Fibroblast of lung (primary cell): Measurements from ENCODE around the gene CADPS. TPM values are rescaled to one million over a fixed set of nuclear protein-coding genes. Genes with fewer than 3 reads are reported as not detected.

ENCODE experiments used
- DNase-seq, 2 donors: peaks; one replicate each; pipeline versions ENCODE4 v3.0.0 to v3.0.0-alpha.2; 2010; ENCODE audit warnings: low read depth in 2 of 2
- H2AFZ ChIP-seq: 2 replicates; pipeline ENCODE4 v1.5.1; 2012; ENCODE audit warnings: low read length, control low read depth, inconsistent platforms
- H3K27ac ChIP-seq: 2 replicates; pipeline ENCODE4 v1.5.1; 2011; ENCODE audit warnings: low read length, control low read depth; ENCODE audit not compliant: insufficient read depth
- H3K27me3 ChIP-seq: 2 replicates; pipeline ENCODE4 v1.5.1; 2011; ENCODE audit warnings: mild to moderate bottlenecking, low read length; ENCODE audit not compliant: control insufficient read depth, insufficient read depth
- H3K36me3 ChIP-seq: 2 replicates; pipeline ENCODE4 v1.5.1; 2011; ENCODE audit warnings: low read length; ENCODE audit not compliant: control insufficient read depth, insufficient read depth
- H3K4me1 ChIP-seq: 2 replicates; pipeline ENCODE4 v1.5.1; 2011; ENCODE audit warnings: low read length; ENCODE audit not compliant: control insufficient read depth, insufficient read depth; ENCODE audit errors: extremely low read depth
- H3K4me2 ChIP-seq: 2 replicates; pipeline ENCODE4 v1.5.1; 2011; ENCODE audit warnings: low read length, control low read depth; ENCODE audit not compliant: insufficient read depth; ENCODE audit errors: extremely low read depth
- H3K4me3 ChIP-seq, 4 experiments: fragments of 200-600 bp in 1 of 4; sonication (generic) in 1 of 4; replicated peaks in 1 of 4; 2 replicates each; pipeline ENCODE4 v1.5.1; 2011 to 2016; ENCODE audit warnings: low read length in 4 of 4, low read depth in 3 of 4, mild to moderate bottlenecking in 3 of 4, control low read depth in 2 of 4, inconsistent platforms in 1 of 4, mixed read lengths in 1 of 4; ENCODE audit not compliant: insufficient read depth in 1 of 4; ENCODE audit errors: control extremely low read depth in 1 of 4
- H3K79me2 ChIP-seq: 2 replicates; pipeline ENCODE4 v1.5.1; 2012; ENCODE audit warnings: mild to moderate bottlenecking, low read length, inconsistent platforms; ENCODE audit not compliant: control insufficient read depth, insufficient read depth
- H3K9ac ChIP-seq: 2 replicates; pipeline ENCODE4 v1.5.1; 2011; ENCODE audit warnings: mild to moderate bottlenecking, low read length, control low read depth; ENCODE audit not compliant: insufficient read depth
- H3K9me3 ChIP-seq: 2 replicates; pipeline ENCODE4 v1.5.1; 2012; ENCODE audit warnings: low read depth, low read length; ENCODE audit not compliant: control insufficient read depth, insufficient read depth
- H4K20me1 ChIP-seq: 2 replicates; pipeline ENCODE4 v1.5.1; 2011; ENCODE audit warnings: low read length; ENCODE audit not compliant: control insufficient read depth, insufficient read depth; ENCODE audit errors: extremely low read depth
- EZH2 ChIP-seq: IDR thresholded peaks from 2 replicates; pipeline ENCODE4 v1.5.1; 2012; ENCODE audit warnings: low read length, control low read depth, mild to moderate bottlenecking; ENCODE audit errors: missing control alignments
- polyA plus RNA-seq, 2 donors: library from polyadenylated mRNA; depleted of rRNA in 1 of 2; stranded (reverse) in 1 of 2; unstranded in 1 of 2; fragments of >200 nt; gene quantifications; 2 replicates each; pipeline ENCODE4 v1.2.1, GENCODE V29; 2011 to 2012; ENCODE audit warnings: missing spikeins in 1 of 2
- total RNA-seq: library from RNA; depleted of rRNA; stranded (reverse); fragments of >200 nt; gene quantifications from 2 replicates; pipeline ENCODE4 v1.2.1, GENCODE V29; 2014
- TF ChIP-seq, protein P1 (sequence below), 2 donors: IDR thresholded peaks in 1 of 2; conservative IDR thresholded peaks in 1 of 2; 1 replicate in 1 of 2; 2 replicates in 1 of 2; pipeline ENCODE4 v1.5.1; 2011 to 2012; ENCODE audit warnings: low read length in 2 of 2, control low read depth in 1 of 2, inconsistent platforms in 1 of 2, low read depth in 1 of 2, mild to moderate bottlenecking in 1 of 2

CADPS gene
- total and polyA plus RNA-seq, 2 donors (not counting 1 experiment from before 2014, with no cell fraction given), result 2.3 to 63.1 TPM

DNA sequence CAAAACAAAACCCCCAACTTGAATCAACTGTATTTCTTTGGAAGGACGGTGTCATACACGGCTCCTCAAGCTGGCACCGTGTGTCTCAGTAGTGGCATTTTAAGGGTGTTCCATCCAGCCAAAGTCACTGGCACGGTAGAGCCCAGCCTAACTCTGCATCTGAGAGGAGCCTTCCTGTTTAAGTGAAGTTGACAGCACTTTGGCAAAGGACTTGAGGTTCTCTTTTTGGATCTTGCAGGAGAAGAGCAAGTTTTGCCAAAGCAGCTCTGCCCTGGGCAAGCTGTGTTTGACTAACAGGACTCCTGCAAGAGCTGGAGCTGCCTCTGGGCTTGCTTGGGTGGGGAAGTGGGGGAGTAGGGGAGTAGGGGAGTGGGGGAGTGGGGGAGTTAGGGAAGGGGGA lies 392.3 kb downstream of the CADPS start:
- TF ChIP-seq, protein P1, sequence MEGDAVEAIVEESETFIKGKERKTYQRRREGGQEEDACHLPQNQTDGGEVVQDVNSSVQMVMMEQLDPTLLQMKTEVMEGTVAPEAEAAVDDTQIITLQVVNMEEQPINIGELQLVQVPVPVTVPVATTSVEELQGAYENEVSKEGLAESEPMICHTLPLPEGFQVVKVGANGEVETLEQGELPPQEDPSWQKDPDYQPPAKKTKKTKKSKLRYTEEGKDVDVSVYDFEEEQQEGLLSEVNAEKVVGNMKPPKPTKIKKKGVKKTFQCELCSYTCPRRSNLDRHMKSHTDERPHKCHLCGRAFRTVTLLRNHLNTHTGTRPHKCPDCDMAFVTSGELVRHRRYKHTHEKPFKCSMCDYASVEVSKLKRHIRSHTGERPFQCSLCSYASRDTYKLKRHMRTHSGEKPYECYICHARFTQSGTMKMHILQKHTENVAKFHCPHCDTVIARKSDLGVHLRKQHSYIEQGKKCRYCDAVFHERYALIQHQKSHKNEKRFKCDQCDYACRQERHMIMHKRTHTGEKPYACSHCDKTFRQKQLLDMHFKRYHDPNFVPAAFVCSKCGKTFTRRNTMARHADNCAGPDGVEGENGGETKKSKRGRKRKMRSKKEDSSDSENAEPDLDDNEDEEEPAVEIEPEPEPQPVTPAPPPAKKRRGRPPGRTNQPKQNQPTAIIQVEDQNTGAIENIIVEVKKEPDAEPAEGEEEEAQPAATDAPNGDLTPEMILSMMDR (conservative IDR thresholded peaks at IDR 0.05 in 1 of 2, IDR thresholded peaks at IDR 0.05 in 1 of 2; ENCODE audit: low read depth in 1 of 2, low read length in 2 of 2), result no peak
- no peak for TF ChIP-seq EZH2

DNA sequence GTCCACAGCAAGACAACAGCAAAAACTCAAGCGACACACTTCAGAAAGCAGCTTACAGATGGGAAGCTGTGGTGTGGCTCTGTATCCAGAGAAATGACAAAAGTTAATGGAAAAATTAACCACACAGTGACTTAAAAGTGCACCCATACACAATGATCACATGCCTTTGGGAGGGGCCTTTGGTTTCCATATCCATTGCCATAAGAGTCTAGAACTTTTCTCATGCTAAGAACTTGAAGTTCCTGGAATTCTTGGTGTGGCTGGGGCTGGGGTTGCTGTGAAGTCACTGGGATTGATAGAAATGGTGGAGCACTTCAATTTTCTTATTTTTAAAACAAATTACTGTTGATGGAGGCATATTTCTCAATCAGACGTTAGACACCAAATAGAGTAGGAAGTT lies 393.3 kb downstream of the CADPS start:
- DNase-seq, result no peak

More for the DNA sequence above, 392.3 kb downstream of the CADPS start:
- Histone ChIP-seq H3K27ac (no peak overlapping the region), H3K36me3 (no peaks in the 10 kb centered on the region), H3K4me3 (no peak overlapping the region), H3K27me3 (no peaks in the 10 kb centered on the region), H3K4me2 (no peak overlapping the region), H3K9me3 (no peaks in the 10 kb centered on the region), H3K4me1 (no peaks in the 10 kb centered on the region), H4K20me1 (no peaks in the 10 kb centered on the region), H2AFZ (no peak overlapping the region), H3K9ac (no peak overlapping the region), H3K79me2 (no peaks in the 10 kb centered on the region)
- no peak for DNase-seq

DNA sequence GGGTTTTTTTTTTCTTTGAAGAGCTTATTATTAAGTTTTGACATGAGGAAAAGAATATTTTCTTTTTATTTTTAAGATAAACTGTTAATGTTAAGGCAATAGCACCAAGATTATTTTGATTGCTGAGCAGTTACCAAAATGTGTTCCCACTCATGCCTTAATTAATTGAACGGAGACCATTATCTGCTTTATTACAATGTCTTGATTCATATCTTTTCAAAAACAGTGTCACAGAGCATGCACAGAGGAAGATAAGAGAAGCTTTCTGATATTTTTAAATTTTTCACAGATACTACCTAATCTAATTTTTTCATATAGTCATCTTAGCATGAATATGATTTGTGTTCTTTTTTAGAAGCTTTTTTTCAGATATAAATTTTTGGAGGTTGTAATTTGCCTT lies 395.2 kb downstream of the CADPS start:
- Histone ChIP-seq H3K36me3 (no peaks in the 10 kb centered on the region), H3K4me3 (no peak overlapping the region), H3K27ac (no peak overlapping the region), H3K27me3 (no peaks in the 10 kb centered on the region), H2AFZ (no peak overlapping the region), H3K9ac (no peak overlapping the region), H4K20me1 (no peaks in the 10 kb centered on the region), H3K79me2 (no peaks in the 10 kb centered on the region), H3K9me3 (no peaks in the 10 kb centered on the region), H3K4me1 (no peaks in the 10 kb centered on the region), H3K4me2 (no peak overlapping the region)
- DNase-seq, result no peak
- no peak for TF ChIP-seq EZH2
- TF ChIP-seq, protein P1 (conservative IDR thresholded peaks at IDR 0.05 in 1 of 2, IDR thresholded peaks at IDR 0.05 in 1 of 2; ENCODE audit: low read depth in 1 of 2, low read length in 2 of 2), result no peak

More for the DNA sequence above, 393.3 kb downstream of the CADPS start:
- H4K20me1 ChIP-seq, result no peaks in the 10 kb centered on the region
- no peak overlapping the region for H3K4me2 ChIP-seq
- H3K9me3 ChIP-seq, result no peaks in the 10 kb centered on the region
- H3K4me3 ChIP-seq, result no peak overlapping the region
- no peak overlapping the region for H2AFZ ChIP-seq
- no peaks in the 10 kb centered on the region for H3K36me3 ChIP-seq
- no peaks in the 10 kb centered on the region for H3K27me3 ChIP-seq
- no peaks in the 10 kb centered on the region for H3K4me1 ChIP-seq
- no peak overlapping the region for H3K27ac ChIP-seq
- H3K9ac ChIP-seq, result no peak overlapping the region
- no peaks in the 10 kb centered on the region for H3K79me2 ChIP-seq
- no peak for TF ChIP-seq EZH2
- TF ChIP-seq, protein P1 (conservative IDR thresholded peaks at IDR 0.05 in 1 of 2, IDR thresholded peaks at IDR 0.05 in 1 of 2; ENCODE audit: low read depth in 1 of 2, low read length in 2 of 2), result no peak
